HEK293 (cell line): ENCODE results near the gene RASSF5.

Experiments
- CTCF ChIP-seq: fragments of 450-650 bp; formaldehyde crosslinking; IDR thresholded peaks from 2 replicates; pipeline ENCODE4 v1.5.1; 2016; ENCODE audit warnings: missing biosample characterization, missing genetic modification characterization
- GFI1B ChIP-seq: fragments of 450-650 bp; formaldehyde crosslinking; IDR thresholded peaks from 2 replicates; pipeline ENCODE4 v1.5.1; 2016; ENCODE audit warnings: missing biosample characterization, missing genetic modification characterization
- REST ChIP-seq: fragments of 450-650 bp; formaldehyde crosslinking; IDR thresholded peaks from 2 replicates; pipeline ENCODE4 v1.5.1; 2016; ENCODE audit warnings: missing biosample characterization, missing genetic modification characterization
- YY1 ChIP-seq: fragments of 450-650 bp; formaldehyde crosslinking; IDR thresholded peaks from 2 replicates; pipeline ENCODE4 v1.5.1; 2018; ENCODE audit warnings: missing biosample characterization, missing genetic modification characterization
- ZFP3 ChIP-seq: fragments of 450-650 bp; formaldehyde crosslinking; IDR thresholded peaks from 2 replicates; pipeline ENCODE4 v1.5.1; 2016; ENCODE audit warnings: low read depth, missing biosample characterization, missing genetic modification characterization
- ZNF24 ChIP-seq: fragments of 450-650 bp; formaldehyde crosslinking; IDR thresholded peaks from 2 replicates; pipeline ENCODE4 v1.5.1; 2016; ENCODE audit warnings: missing biosample characterization, missing genetic modification characterization
- ZNF530 ChIP-seq: fragments of 450-650 bp; formaldehyde crosslinking; IDR thresholded peaks from 2 replicates; pipeline ENCODE4 v1.5.1; 2016; ENCODE audit warnings: low read depth, missing biosample characterization, missing genetic modification characterization
- ZNF549 ChIP-seq: fragments of 450-650 bp; IDR thresholded peaks from 2 replicates; pipeline ENCODE4 v1.5.1; 2018; ENCODE audit warnings: missing biosample characterization, missing genetic modification characterization, mild to moderate bottlenecking, inconsistent platforms, moderate library complexity
- ZNF658 ChIP-seq: fragments of 450-650 bp; formaldehyde crosslinking; IDR thresholded peaks from 2 replicates; pipeline ENCODE4; 2016; ENCODE audit warnings: missing biosample characterization, missing genetic modification characterization
- ZNF707 ChIP-seq: fragments of 450-650 bp; formaldehyde crosslinking; IDR thresholded peaks from 2 replicates; pipeline ENCODE4 v1.5.1; 2016; ENCODE audit warnings: missing biosample characterization, missing genetic modification characterization
- TF ChIP-seq, protein P1 (sequence below): fragments of 450-650 bp; formaldehyde crosslinking; IDR thresholded peaks from 2 replicates; pipeline ENCODE4 v1.5.1; 2017; ENCODE audit warnings: missing biosample characterization, missing genetic modification characterization
- TF ChIP-seq, protein P2 (sequence below): fragments of 450-650 bp; formaldehyde crosslinking; IDR thresholded peaks from 2 replicates; pipeline ENCODE4 v1.5.1; 2016; ENCODE audit warnings: missing biosample characterization, missing genetic modification characterization

- TF ChIP-seq CTCF (tag by site-specific recombination) (no peak), ZNF658 (tag by site-specific recombination) (no peak), GFI1B (no peak), ZFP3 (tag by site-specific recombination) (no peak), ZNF549 (tag by site-specific recombination) (no peak), ZNF707 (tag by site-specific recombination) (no peak), ZNF24 (tag by site-specific recombination) (no peak), ZNF530 (tag by site-specific recombination) (no peak), YY1 (tag by site-specific recombination) (no peak), REST (no peak)
- TF ChIP-seq, protein P1, sequence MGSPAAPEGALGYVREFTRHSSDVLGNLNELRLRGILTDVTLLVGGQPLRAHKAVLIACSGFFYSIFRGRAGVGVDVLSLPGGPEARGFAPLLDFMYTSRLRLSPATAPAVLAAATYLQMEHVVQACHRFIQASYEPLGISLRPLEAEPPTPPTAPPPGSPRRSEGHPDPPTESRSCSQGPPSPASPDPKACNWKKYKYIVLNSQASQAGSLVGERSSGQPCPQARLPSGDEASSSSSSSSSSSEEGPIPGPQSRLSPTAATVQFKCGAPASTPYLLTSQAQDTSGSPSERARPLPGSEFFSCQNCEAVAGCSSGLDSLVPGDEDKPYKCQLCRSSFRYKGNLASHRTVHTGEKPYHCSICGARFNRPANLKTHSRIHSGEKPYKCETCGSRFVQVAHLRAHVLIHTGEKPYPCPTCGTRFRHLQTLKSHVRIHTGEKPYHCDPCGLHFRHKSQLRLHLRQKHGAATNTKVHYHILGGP (tag by site-specific recombination): no peak
- TF ChIP-seq, protein P2, sequence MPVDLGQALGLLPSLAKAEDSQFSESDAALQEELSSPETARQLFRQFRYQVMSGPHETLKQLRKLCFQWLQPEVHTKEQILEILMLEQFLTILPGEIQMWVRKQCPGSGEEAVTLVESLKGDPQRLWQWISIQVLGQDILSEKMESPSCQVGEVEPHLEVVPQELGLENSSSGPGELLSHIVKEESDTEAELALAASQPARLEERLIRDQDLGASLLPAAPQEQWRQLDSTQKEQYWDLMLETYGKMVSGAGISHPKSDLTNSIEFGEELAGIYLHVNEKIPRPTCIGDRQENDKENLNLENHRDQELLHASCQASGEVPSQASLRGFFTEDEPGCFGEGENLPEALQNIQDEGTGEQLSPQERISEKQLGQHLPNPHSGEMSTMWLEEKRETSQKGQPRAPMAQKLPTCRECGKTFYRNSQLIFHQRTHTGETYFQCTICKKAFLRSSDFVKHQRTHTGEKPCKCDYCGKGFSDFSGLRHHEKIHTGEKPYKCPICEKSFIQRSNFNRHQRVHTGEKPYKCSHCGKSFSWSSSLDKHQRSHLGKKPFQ: no peak
These were observed 27.1 kb upstream of the RASSF5 start for GRCh38 chr1:206480211-206480610.
